Measurements from ENCODE around the gene ZNF785. TPM values are rescaled to one million over a fixed set of nuclear protein-coding genes. Genes with fewer than 3 reads are reported as not detected.

The ZNF785 gene
- total RNA-seq, 4 donors from 2014 or later = 9.5 to 19.2 (median 10.4) TPM

- intact Hi-C loops (cut with DNase I; ENCODE audit: low total_unique reads) = loop anchor here (10.0 kb wide), 1 partner anchor 69 kb away; no protein-coding TSS in a partner anchor
- H3K4me3 ChIP-seq (ENCODE audit: low read depth, poor library complexity, severe bottlenecking) = no peak overlapping the region
- WGBS, 2 donors = 70 to 75% methylated on average over 8 of the region's 8 CpGs
- no peak for TF ChIP-seq CTCF (IDR thresholded peaks at IDR 0.05)
- TF ChIP-seq POLR2A (IDR thresholded peaks at IDR 0.05) = no peak
- no peak for DNase-seq (ENCODE audit: low spot score in 2 of 2)
Observed at GRCh38 chr16:30565984-30566383, 19.5 kb downstream of the ZNF785 start.

GRCh38 chr16:30565526-30565925 is 20.0 kb downstream of the ZNF785 start:
- DNase-seq (ENCODE audit: low spot score in 2 of 2) = no peak
- TF ChIP-seq POLR2A (IDR thresholded peaks at IDR 0.05) (no peak), CTCF (IDR thresholded peaks at IDR 0.05) (no peak)
- WGBS, 2 donors = 62 to 63% methylated on average over 7 of the region's 7 CpGs
- no peak overlapping the region for H3K4me3 ChIP-seq (ENCODE audit: low read depth, poor library complexity, severe bottlenecking)
- intact Hi-C loops (cut with DNase I; ENCODE audit: low total_unique reads) = loop anchor here (10.0 kb wide), 1 partner anchor 69 kb away; no protein-coding TSS in a partner anchor

- H3K4me3 ChIP-seq (ENCODE audit: low read depth, poor library complexity, severe bottlenecking) = no peak overlapping the region
- WGBS, 2 donors = 75 to 84% methylated on average over 14 of the region's 14 CpGs
- intact Hi-C loops (cut with DNase I; ENCODE audit: low total_unique reads) = loop anchor here (10.0 kb wide), 1 partner anchor 73 kb away; no protein-coding TSS in a partner anchor
- DNase-seq (ENCODE audit: low spot score in 2 of 2) = no peak
- TF ChIP-seq CTCF (IDR thresholded peaks at IDR 0.05) = no peak
- no peak for TF ChIP-seq POLR2A (IDR thresholded peaks at IDR 0.05)
Observed at GRCh38 chr16:30562021-30562420, 23.5 kb downstream of the ZNF785 start.

- H3K4me3 ChIP-seq (ENCODE audit: low read depth, poor library complexity, severe bottlenecking) = peak overlapping the region; percentile 14
- intact Hi-C loops (cut with DNase I; ENCODE audit: low total_unique reads) = loop anchor here (10.0 kb wide), 1 partner anchor 74 kb away; no protein-coding TSS in a partner anchor
- TF ChIP-seq POLR2A (IDR thresholded peaks at IDR 0.05) (no peak), CTCF (IDR thresholded peaks at IDR 0.05) (no peak)
- no peak for DNase-seq (ENCODE audit: low spot score in 2 of 2)
- 25 to 39% methylated on average over 23 to 45 of the region's 46 CpGs for WGBS, 2 donors
Observed at GRCh38 chr16:30561089-30561816, 24.2 kb downstream of the ZNF785 start.

GRCh38 chr16:30559690-30560089 is 25.8 kb downstream of the ZNF785 start:
- WGBS, 2 donors = 89 to 93% methylated on average over 6 of the region's 6 CpGs
- no peak overlapping the region for H3K4me3 ChIP-seq (ENCODE audit: low read depth, poor library complexity, severe bottlenecking)
- intact Hi-C loops (cut with DNase I; ENCODE audit: low total_unique reads) = loop anchor here (10.0 kb wide), 1 partner anchor 75 kb away; no protein-coding TSS in a partner anchor
- TF ChIP-seq POLR2A (IDR thresholded peaks at IDR 0.05) (no peak), CTCF (IDR thresholded peaks at IDR 0.05) (no peak)
- DNase-seq (ENCODE audit: low spot score in 2 of 2) = no peak

Measured in lower leg skin (tissue), 4 donors.